ENCODE results near the gene PLOD2. TPM values are rescaled to one million over a fixed set of nuclear protein-coding genes. Genes with fewer than 3 reads are reported as not detected.

The PLOD2 gene
- total and polyA plus RNA-seq, 4 donors, result 15.4 to 147 (median 70.0) TPM

- Histone ChIP-seq H3K9me3 (ENCODE audit: control insufficient read depth, low read length) (no peaks in the 10 kb centered on the region), H3K4me3 (ENCODE audit: low read length in 2 of 2) (no peak overlapping the region), H3K27me3 (ENCODE audit: control insufficient read depth in 1 of 2, insufficient read depth in 2 of 2, low read length in 1 of 2) (no peaks in the 10 kb centered on the region), H3K27ac (ENCODE audit: low read depth in 1 of 2, low read length in 2 of 2) (peak overlapping the region in 1 of 2 donors; percentile 26), H3K4me1 (ENCODE audit: control insufficient read depth in 1 of 2, insufficient read depth in 2 of 2, low read length in 2 of 2) (peaks cover 0 to 16% of the 10 kb centered on the region in 2 donors), H3K36me3 (ENCODE audit: control insufficient read depth in 1 of 2, insufficient read depth in 2 of 2, low read length in 1 of 2) (no peaks in the 10 kb centered on the region)
- DNase-seq (no peak), ATAC-seq (ENCODE audit: low FRiP score) (no peak)
- 98% methylated on average over 2 of the region's 2 CpGs for WGBS, 2 donors
- intact Hi-C loops (cut with DNase I), result no loop called here
Observed at GRCh38 chr3:146130881-146131371, 30.1 kb downstream of the PLOD2 start.

- no peak overlapping the region for H3K27ac ChIP-seq (ENCODE audit: low read depth in 1 of 2, low read length in 2 of 2)
- H3K27me3 ChIP-seq (ENCODE audit: control insufficient read depth in 1 of 2, insufficient read depth in 2 of 2, low read length in 1 of 2), result no peaks in the 10 kb centered on the region
- H3K36me3 ChIP-seq (ENCODE audit: control insufficient read depth in 1 of 2, insufficient read depth in 2 of 2, low read length in 1 of 2), result no peaks in the 10 kb centered on the region
- no peak for DNase-seq
- H3K4me3 ChIP-seq (ENCODE audit: low read length in 2 of 2), result no peak overlapping the region
- peaks cover 0 to 16% of the 10 kb centered on the region in 2 donors for H3K4me1 ChIP-seq (ENCODE audit: control insufficient read depth in 1 of 2, insufficient read depth in 2 of 2, low read length in 2 of 2)
- no peaks in the 10 kb centered on the region for H3K9me3 ChIP-seq (ENCODE audit: control insufficient read depth, low read length)
- 70 to 75% methylated on average over 3 of the region's 3 CpGs for WGBS, 2 donors
- intact Hi-C loops (cut with DNase I), result loop anchor here (5.0 kb wide), 1 partner anchor 33 kb away; the partner anchor contains the start of gene PLOD2 (in 2 of the 2)
- ATAC-seq (ENCODE audit: low FRiP score), result no peak
Observed at GRCh38 chr3:146129750-146130149, 31.2 kb downstream of the PLOD2 start.

- WGBS, 2 donors, result 76 to 77% methylated on average over 1 of the region's 1 CpG
- peaks cover 0 to 11% of the 10 kb centered on the region in 2 donors for H3K4me1 ChIP-seq (ENCODE audit: control insufficient read depth in 1 of 2, insufficient read depth in 2 of 2, low read length in 2 of 2)
- no peak overlapping the region for H3K4me3 ChIP-seq (ENCODE audit: low read length in 2 of 2)
- no peak for ATAC-seq (ENCODE audit: low FRiP score)
- H3K36me3 ChIP-seq (ENCODE audit: control insufficient read depth in 1 of 2, insufficient read depth in 2 of 2, low read length in 1 of 2), result no peaks in the 10 kb centered on the region
- H3K27ac ChIP-seq (ENCODE audit: low read depth in 1 of 2, low read length in 2 of 2), result no peak overlapping the region
- H3K9me3 ChIP-seq (ENCODE audit: control insufficient read depth, low read length), result no peaks in the 10 kb centered on the region
- intact Hi-C loops (cut with DNase I), result loop anchor here (5.0 kb wide), 1 partner anchor 33 kb away; the partner anchor contains the start of gene PLOD2 (in 2 of the 2)
- no peak for DNase-seq
- H3K27me3 ChIP-seq (ENCODE audit: control insufficient read depth in 1 of 2, insufficient read depth in 2 of 2, low read length in 1 of 2), result no peaks in the 10 kb centered on the region
Observed at GRCh38 chr3:146128939-146129338, 32.0 kb downstream of the PLOD2 start.

GRCh38 chr3:146128179-146128578 is 32.8 kb downstream of the PLOD2 start:
- DNase-seq (no peak), ATAC-seq (ENCODE audit: low FRiP score) (no peak)
- Histone ChIP-seq H3K36me3 (ENCODE audit: control insufficient read depth in 1 of 2, insufficient read depth in 2 of 2, low read length in 1 of 2) (no peaks in the 10 kb centered on the region), H3K27ac (ENCODE audit: low read depth in 1 of 2, low read length in 2 of 2) (no peak overlapping the region), H3K4me1 (ENCODE audit: control insufficient read depth in 1 of 2, insufficient read depth in 2 of 2, low read length in 2 of 2) (peaks cover 0 to 8% of the 10 kb centered on the region in 2 donors), H3K27me3 (ENCODE audit: control insufficient read depth in 1 of 2, insufficient read depth in 2 of 2, low read length in 1 of 2) (no peaks in the 10 kb centered on the region), H3K9me3 (ENCODE audit: control insufficient read depth, low read length) (no peaks in the 10 kb centered on the region), H3K4me3 (ENCODE audit: low read length in 2 of 2) (no peak overlapping the region)
- WGBS, 2 donors, result 84 to 86% methylated on average over 1 of the region's 1 CpG
- intact Hi-C loops (cut with DNase I), result loop anchor here (5.0 kb wide), 1 partner anchor 34 kb away; the partner anchor contains the start of gene PLOD2 (in 2 of the 2)

DNA sequence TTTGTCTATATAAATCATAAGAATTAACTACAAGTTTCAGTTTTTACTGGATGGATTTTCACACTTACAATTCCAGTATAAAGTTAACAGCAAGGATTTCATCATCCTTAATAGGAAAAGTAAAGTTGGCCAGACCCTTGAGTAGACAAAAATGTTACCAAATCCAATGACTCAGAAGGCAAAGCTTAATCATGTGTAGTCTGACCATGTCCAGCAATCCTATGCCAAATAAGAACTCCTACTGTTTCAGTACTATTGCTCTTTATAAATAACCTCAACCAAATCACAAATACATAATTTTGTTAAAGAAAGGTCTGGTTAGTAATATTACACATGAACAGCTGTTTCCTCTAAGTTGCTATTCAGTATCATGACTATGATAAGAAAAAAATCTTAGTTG is 35.0 kb downstream of the PLOD2 start:
- H3K27ac ChIP-seq (ENCODE audit: low read depth in 1 of 2, low read length in 2 of 2), result no peak overlapping the region

GRCh38 chr3:146124126-146124801 is 36.7 kb downstream of the PLOD2 start:
- DNase-seq (no peak), ATAC-seq (ENCODE audit: low FRiP score) (no peak)
- no peaks in the 10 kb centered on the region for H3K9me3 ChIP-seq (ENCODE audit: control insufficient read depth, low read length)
- intact Hi-C loops (cut with DNase I), result no loop called here
- H3K4me3 ChIP-seq (ENCODE audit: low read length in 2 of 2), result no peak overlapping the region
- WGBS, 2 donors, result 53 to 54% methylated on average over 6 of the region's 6 CpGs
- H3K27ac ChIP-seq (ENCODE audit: low read depth in 1 of 2, low read length in 2 of 2), result no peak overlapping the region
- H3K4me1 ChIP-seq (ENCODE audit: control insufficient read depth in 1 of 2, insufficient read depth in 2 of 2, low read length in 2 of 2), result no peaks in the 10 kb centered on the region
- H3K36me3 ChIP-seq (ENCODE audit: control insufficient read depth in 1 of 2, insufficient read depth in 2 of 2, low read length in 1 of 2), result no peaks in the 10 kb centered on the region
- H3K27me3 ChIP-seq (ENCODE audit: control insufficient read depth in 1 of 2, insufficient read depth in 2 of 2, low read length in 1 of 2), result no peaks in the 10 kb centered on the region

More for the DNA sequence above, 35.0 kb downstream of the PLOD2 start:
- peak; percentile 90 for ATAC-seq (ENCODE audit: low FRiP score)
- Histone ChIP-seq H3K4me1 (ENCODE audit: control insufficient read depth in 1 of 2, insufficient read depth in 2 of 2, low read length in 2 of 2) (peaks cover 0 to 4% of the 10 kb centered on the region in 2 donors), H3K27me3 (ENCODE audit: control insufficient read depth in 1 of 2, insufficient read depth in 2 of 2, low read length in 1 of 2) (no peaks in the 10 kb centered on the region), H3K9me3 (ENCODE audit: control insufficient read depth, low read length) (no peaks in the 10 kb centered on the region), H3K36me3 (ENCODE audit: control insufficient read depth in 1 of 2, insufficient read depth in 2 of 2, low read length in 1 of 2) (no peaks in the 10 kb centered on the region), H3K4me3 (ENCODE audit: low read length in 2 of 2) (no peak overlapping the region)
- no peak for DNase-seq
- intact Hi-C loops (cut with DNase I), result loop anchor here (5.0 kb wide), 1 partner anchor 36 kb away; the partner anchor contains the start of gene PLOD2 (in 2 of the 2)

DNA sequence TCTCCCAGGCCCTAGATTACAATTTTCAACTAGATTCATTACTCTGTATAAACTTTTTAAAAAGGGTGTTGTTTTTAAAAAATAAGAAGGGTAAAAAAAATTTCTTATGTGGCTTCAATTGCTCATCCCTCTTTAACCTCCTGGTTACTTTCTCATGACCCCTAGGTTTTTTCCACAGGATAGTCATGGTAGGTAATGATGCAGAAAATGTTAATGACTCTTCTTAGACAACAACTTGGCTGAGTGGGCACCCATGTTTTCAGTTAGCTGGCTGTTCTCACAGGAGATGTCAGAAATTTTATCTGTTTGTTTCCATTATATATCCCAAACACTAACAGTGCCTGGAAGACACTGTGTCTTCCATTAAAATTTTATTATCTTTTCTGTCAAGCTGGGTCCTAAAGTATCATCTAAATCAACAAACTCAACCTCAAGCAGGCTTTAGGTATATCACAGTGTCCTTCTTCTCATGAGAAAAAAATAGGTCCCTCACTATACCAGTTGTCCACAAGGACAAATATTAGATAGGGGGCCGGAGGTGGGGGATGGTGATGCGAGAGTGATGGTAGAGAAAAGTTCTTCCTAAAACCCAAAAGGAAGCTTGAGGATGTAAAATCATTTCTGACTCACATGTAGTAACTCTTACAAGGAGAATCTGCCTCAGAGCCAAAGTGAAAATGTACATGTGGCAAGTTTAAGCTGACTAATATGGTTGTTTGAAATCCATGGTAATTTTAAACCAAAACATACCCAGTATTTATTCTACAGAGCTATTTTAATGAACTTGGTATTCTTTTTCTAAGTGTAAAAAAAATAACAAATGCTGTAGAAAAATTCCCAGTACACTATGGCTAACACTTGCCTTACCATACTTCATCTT is 43.3 kb downstream of the PLOD2 start:
- Histone ChIP-seq H3K27ac (ENCODE audit: low read depth in 1 of 2, low read length in 2 of 2) (no peak overlapping the region), H3K4me3 (ENCODE audit: low read length in 2 of 2) (no peak overlapping the region), H3K9me3 (ENCODE audit: control insufficient read depth, low read length) (no peaks in the 10 kb centered on the region), H3K36me3 (ENCODE audit: control insufficient read depth in 1 of 2, insufficient read depth in 2 of 2, low read length in 1 of 2) (no peaks in the 10 kb centered on the region), H3K27me3 (ENCODE audit: control insufficient read depth in 1 of 2, insufficient read depth in 2 of 2, low read length in 1 of 2) (no peaks in the 10 kb centered on the region), H3K4me1 (ENCODE audit: control insufficient read depth in 1 of 2, insufficient read depth in 2 of 2, low read length in 2 of 2) (no peaks in the 10 kb centered on the region)
- 94 to 98% methylated on average over 2 of the region's 2 CpGs for WGBS, 2 donors
- ATAC-seq (ENCODE audit: low FRiP score), result no peak
- intact Hi-C loops (cut with DNase I), result no loop called here
- no peak for DNase-seq

DNA sequence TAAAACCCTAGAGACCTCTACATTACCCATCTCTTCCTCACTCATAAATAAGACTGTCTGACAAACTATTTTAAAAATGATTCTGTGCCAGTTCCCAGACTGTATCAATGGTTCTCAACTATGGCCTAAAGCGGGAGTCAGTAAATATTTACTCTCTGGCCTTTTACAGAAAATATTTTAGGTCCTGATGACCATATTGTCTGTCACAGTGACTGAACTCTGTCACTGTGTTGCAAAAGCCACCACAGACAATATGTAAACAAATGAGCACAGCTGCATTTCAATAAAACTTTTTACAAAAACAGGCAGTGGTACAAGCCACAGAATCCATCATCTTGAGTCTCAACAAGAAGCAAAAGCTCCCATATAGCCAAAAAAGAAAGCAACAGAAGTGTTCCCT is 45.4 kb downstream of the PLOD2 start:
- WGBS, 2 donors, result 82 to 92% methylated on average over 1 of the region's 1 CpG
- H3K4me1 ChIP-seq (ENCODE audit: control insufficient read depth in 1 of 2, insufficient read depth in 2 of 2, low read length in 2 of 2), result no peaks in the 10 kb centered on the region
- intact Hi-C loops (cut with DNase I), result no loop called here

More for the DNA sequence above, 45.4 kb downstream of the PLOD2 start:
- no peaks in the 10 kb centered on the region for H3K9me3 ChIP-seq (ENCODE audit: control insufficient read depth, low read length)
- DNase-seq (no peak), ATAC-seq (ENCODE audit: low FRiP score) (no peak)
- H3K4me3 ChIP-seq (ENCODE audit: low read length in 2 of 2), result no peak overlapping the region
- no peaks in the 10 kb centered on the region for H3K27me3 ChIP-seq (ENCODE audit: control insufficient read depth in 1 of 2, insufficient read depth in 2 of 2, low read length in 1 of 2)
- H3K27ac ChIP-seq (ENCODE audit: low read depth in 1 of 2, low read length in 2 of 2), result no peak overlapping the region
- H3K36me3 ChIP-seq (ENCODE audit: control insufficient read depth in 1 of 2, insufficient read depth in 2 of 2, low read length in 1 of 2), result no peaks in the 10 kb centered on the region
